CD4-positive, alpha-beta T cell treated with Interleukin-6 for 4 hours (primary cell): Measurements from ENCODE around the gene PROS1.
"Not testable (repeated sequence)": the region's sequence is repeated elsewhere in the genome, so short reads cannot be mapped to it uniquely, and the experiment has no call there.

Experiments
- DNase-seq: peaks from one replicate; pipeline ENCODE4 v3.0.0-alpha.2; 2020; ENCODE audit warnings: mixed read lengths

PROS1 gene

GRCh38 chr3:93969443-93969842 lies 4.3 kb downstream of the PROS1 start:
- no peak for DNase-seq

GRCh38 chr3:93965106-93965505 lies 8.6 kb downstream of the PROS1 start:
- not testable (repeated sequence) for DNase-seq

- DNase-seq: no peak
Measured at GRCh38 chr3:93962798-93963197, 10.9 kb downstream of the PROS1 start.

- DNase-seq: no peak
Measured at GRCh38 chr3:93961489-93961888, 12.2 kb downstream of the PROS1 start.

GRCh38 chr3:93961026-93961425 lies 12.7 kb downstream of the PROS1 start:
- no peak for DNase-seq

- DNase-seq: not testable (repeated sequence)
Measured at GRCh38 chr3:93949958-93950357, 23.7 kb downstream of the PROS1 start.

GRCh38 chr3:93937485-93937884 lies 36.2 kb downstream of the PROS1 start:
- not testable (repeated sequence) for DNase-seq

- DNase-seq: no peak
Measured at GRCh38 chr3:93936549-93936948, 37.1 kb downstream of the PROS1 start.

GRCh38 chr3:93934366-93935046 lies 39.2 kb downstream of the PROS1 start:
- DNase-seq: no peak

- DNase-seq: no peak
Measured at GRCh38 chr3:93931597-93932229, 42.0 kb downstream of the PROS1 start.

GRCh38 chr3:93930041-93930440 lies 43.7 kb downstream of the PROS1 start:
- DNase-seq: no peak

- no peak for DNase-seq
Measured at GRCh38 chr3:93926789-93927188, 46.9 kb downstream of the PROS1 start.

- no peak for DNase-seq
Measured at GRCh38 chr3:93924491-93924890, 49.2 kb downstream of the PROS1 start.

GRCh38 chr3:93923006-93923405 lies 50.7 kb downstream of the PROS1 start:
- DNase-seq: no peak

- DNase-seq: not testable (repeated sequence)
Measured at GRCh38 chr3:93917546-93918029, 56.1 kb downstream of the PROS1 start.

- not testable (repeated sequence) for DNase-seq
Measured at GRCh38 chr3:93913623-93914022, 60.1 kb downstream of the PROS1 start.

GRCh38 chr3:93911206-93911605 lies 62.5 kb downstream of the PROS1 start:
- no peak for DNase-seq

GRCh38 chr3:93910097-93910496 lies 63.6 kb downstream of the PROS1 start:
- DNase-seq: no peak

GRCh38 chr3:93907132-93907531 lies 66.6 kb downstream of the PROS1 start:
- no peak for DNase-seq

GRCh38 chr3:93906245-93906644 lies 67.5 kb downstream of the PROS1 start:
- no peak for DNase-seq

GRCh38 chr3:93904568-93904967 lies 69.1 kb downstream of the PROS1 start:
- DNase-seq: no peak

- DNase-seq: not testable (repeated sequence)
Measured at GRCh38 chr3:93878250-93879017, 95.3 kb downstream of the PROS1 start.

GRCh38 chr3:93877427-93877826 lies 96.3 kb downstream of the PROS1 start:
- DNase-seq: not testable (repeated sequence)

GRCh38 chr3:93873412-93873811 lies 100.3 kb downstream of the PROS1 start:
- not testable (repeated sequence) for DNase-seq
